IPS-15b (cell line): Measurements from ENCODE around the gene TRMT2B.
"Not testable (repeated sequence)": the region's sequence is repeated elsewhere in the genome, so short reads cannot be mapped to it uniquely, and the experiment has no call there.

Source experiments
- H3K27me3 ChIP-seq: one replicate; pipeline ENCODE4 v1.6.1; 2013; ENCODE audit warnings: low read length; ENCODE audit not compliant: control insufficient read depth, insufficient read depth
- H3K36me3 ChIP-seq: one replicate; pipeline ENCODE4 v1.6.1; 2013; ENCODE audit warnings: low read length; ENCODE audit not compliant: control insufficient read depth, insufficient read depth
- H3K4me1 ChIP-seq: one replicate; pipeline ENCODE4 v1.6.1; 2013; ENCODE audit warnings: mild to moderate bottlenecking, low read length; ENCODE audit not compliant: control insufficient read depth, insufficient read depth
- H3K4me3 ChIP-seq: one replicate; pipeline ENCODE4 v1.5.1; 2013; ENCODE audit warnings: low read depth, low read length
- H3K9ac ChIP-seq: one replicate; pipeline ENCODE4 v1.6.1; 2013; ENCODE audit warnings: low read depth, mild to moderate bottlenecking, low read length
- H3K9me3 ChIP-seq: one replicate; pipeline ENCODE4 v1.6.1; 2013; ENCODE audit warnings: mild to moderate bottlenecking, low read length; ENCODE audit not compliant: control insufficient read depth, insufficient read depth

Gene TRMT2B

DNA sequence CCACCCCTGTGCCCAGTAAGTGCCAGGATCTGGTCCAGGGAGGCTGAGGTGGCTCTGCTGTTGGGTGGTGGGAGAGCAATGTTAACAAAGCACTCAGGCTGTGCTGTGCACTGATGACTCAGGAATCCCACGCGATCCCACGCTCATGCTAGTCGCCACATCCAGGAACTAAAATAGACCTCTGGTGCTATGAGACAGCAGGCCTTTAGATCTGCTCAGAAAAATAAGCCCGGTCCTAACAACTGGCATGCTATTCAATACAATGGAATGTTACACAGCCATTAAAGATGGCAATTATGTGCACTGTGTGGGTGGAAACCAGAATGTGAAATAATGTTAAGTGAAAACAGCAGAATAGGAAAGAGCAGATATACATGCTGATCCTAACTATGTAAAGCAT lies 56.4 kb downstream of the TRMT2B start:
- no peaks in the 10 kb centered on the region for H3K4me1 ChIP-seq
- H3K4me3 ChIP-seq, result no peak overlapping the region
- H3K9ac ChIP-seq, result no peak overlapping the region

GRCh38 chrX:100994352-100995281 lies 57.3 kb downstream of the TRMT2B start:
- Histone ChIP-seq H3K4me3 (no peak overlapping the region), H3K9ac (no peak overlapping the region)

More for the DNA sequence above, 56.4 kb downstream of the TRMT2B start:
- no peaks in the 10 kb centered on the region for H3K27me3 ChIP-seq
- no peaks in the 10 kb centered on the region for H3K9me3 ChIP-seq
- H3K36me3 ChIP-seq, result no peaks in the 10 kb centered on the region

GRCh38 chrX:100990139-100990538 lies 61.8 kb downstream of the TRMT2B start:
- H3K36me3 ChIP-seq, result no peaks in the 10 kb centered on the region
- no peak overlapping the region for H3K4me3 ChIP-seq
- H3K9ac ChIP-seq, result no peak overlapping the region
- H3K27me3 ChIP-seq, result no peaks in the 10 kb centered on the region
- H3K4me1 ChIP-seq, result no peaks in the 10 kb centered on the region
- peaks cover 3% of the 10 kb centered on the region for H3K9me3 ChIP-seq

More at GRCh38 chrX:100994352-100995281, 57.3 kb downstream of the TRMT2B start:
- H3K4me1 ChIP-seq, result no peaks in the 10 kb centered on the region
- no peaks in the 10 kb centered on the region for H3K36me3 ChIP-seq
- no peaks in the 10 kb centered on the region for H3K9me3 ChIP-seq
- H3K27me3 ChIP-seq, result no peaks in the 10 kb centered on the region

- H3K9ac ChIP-seq, result no peak overlapping the region
- no peaks in the 10 kb centered on the region for H3K27me3 ChIP-seq
- H3K36me3 ChIP-seq, result no peaks in the 10 kb centered on the region
- H3K4me1 ChIP-seq, result no peaks in the 10 kb centered on the region
- H3K9me3 ChIP-seq, result peaks cover 3% of the 10 kb centered on the region
- H3K4me3 ChIP-seq, result no peak overlapping the region
Observed at GRCh38 chrX:100984818-100985217, 67.1 kb downstream of the TRMT2B start.

- H3K27me3 ChIP-seq, H3K4me3 ChIP-seq, H3K9ac ChIP-seq, H3K9me3 ChIP-seq, H3K36me3 ChIP-seq, H3K4me1 ChIP-seq: not testable (repeated sequence)
Observed at GRCh38 chrX:100981498-100981845, 70.4 kb downstream of the TRMT2B start.

DNA sequence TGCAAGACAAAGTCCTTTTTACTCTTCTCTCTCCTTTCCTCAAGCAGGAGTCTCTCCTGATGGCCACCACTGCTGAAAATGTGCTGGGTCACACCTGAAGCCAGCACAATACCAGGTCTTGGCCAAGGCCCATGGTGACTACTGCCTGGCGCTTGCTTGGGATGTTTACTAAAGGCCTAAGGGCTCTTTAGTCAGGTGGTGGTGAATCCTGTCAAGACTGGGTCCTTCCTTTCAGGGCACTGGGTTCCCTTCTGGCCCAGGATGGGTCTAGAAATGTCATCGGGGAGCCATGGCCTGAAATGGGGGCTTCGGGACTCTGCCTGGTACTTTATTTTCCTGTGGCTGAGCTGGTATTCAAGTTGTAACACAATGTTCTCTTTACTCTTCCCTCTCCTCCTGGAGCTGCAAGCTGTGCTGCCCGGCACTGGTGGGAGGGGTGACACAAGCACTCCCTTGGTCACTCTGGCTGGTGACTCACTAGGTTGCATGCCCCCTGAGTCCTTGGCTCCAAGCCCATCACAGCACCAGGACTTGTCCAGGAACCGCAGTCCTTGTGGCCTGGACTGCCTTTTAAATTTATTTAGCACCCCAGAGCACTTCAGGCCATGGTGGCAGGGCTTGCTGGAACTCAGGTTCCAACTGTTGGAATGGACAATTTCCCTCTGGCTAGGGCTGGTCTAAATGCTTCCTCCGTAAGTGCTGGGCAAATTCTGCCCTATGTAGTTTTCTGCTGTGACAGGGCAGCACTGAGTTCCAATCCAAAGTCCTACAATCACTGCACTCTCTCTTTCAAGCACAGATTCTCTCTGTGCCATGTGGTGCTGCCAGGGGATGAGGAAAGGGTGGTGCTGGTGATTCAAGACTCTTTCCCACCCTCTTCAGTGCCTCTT lies 71.1 kb downstream of the TRMT2B start:
- Histone ChIP-seq H3K4me1 (no peaks in the 10 kb centered on the region), H3K9ac (no peak overlapping the region), H3K27me3 (no peaks in the 10 kb centered on the region), H3K9me3 (no peaks in the 10 kb centered on the region), H3K4me3 (no peak overlapping the region), H3K36me3 (no peaks in the 10 kb centered on the region)

- Histone ChIP-seq H3K9me3 (no peaks in the 10 kb centered on the region), H3K36me3 (no peaks in the 10 kb centered on the region), H3K9ac (no peak overlapping the region), H3K4me1 (no peaks in the 10 kb centered on the region), H3K27me3 (no peaks in the 10 kb centered on the region), H3K4me3 (no peak overlapping the region)
Observed at GRCh38 chrX:100979881-100980607, 71.9 kb downstream of the TRMT2B start.

DNA sequence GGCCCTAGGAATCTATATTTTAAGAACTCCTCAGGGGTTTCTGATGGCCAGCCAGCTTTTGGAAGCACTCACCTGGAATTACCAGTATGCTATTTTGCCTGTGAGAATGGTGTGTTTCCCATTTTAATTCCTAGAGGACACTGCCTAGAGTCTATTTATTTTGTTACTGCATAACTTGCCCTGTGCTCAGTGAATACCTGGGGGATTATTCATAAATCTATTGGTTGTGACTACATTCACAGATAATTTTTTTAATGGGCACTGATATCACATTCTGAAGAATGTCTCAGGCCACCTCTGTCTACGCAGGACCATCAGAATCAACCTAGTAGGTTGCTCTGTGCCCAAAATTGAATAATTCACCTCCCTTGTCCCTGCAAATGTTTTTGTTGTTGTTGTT lies 75.7 kb downstream of the TRMT2B start:
- H3K36me3 ChIP-seq, result no peaks in the 10 kb centered on the region
- H3K9me3 ChIP-seq, result no peaks in the 10 kb centered on the region
- H3K4me3 ChIP-seq, result no peak overlapping the region
- no peak overlapping the region for H3K9ac ChIP-seq
- no peaks in the 10 kb centered on the region for H3K27me3 ChIP-seq
- no peaks in the 10 kb centered on the region for H3K4me1 ChIP-seq

DNA sequence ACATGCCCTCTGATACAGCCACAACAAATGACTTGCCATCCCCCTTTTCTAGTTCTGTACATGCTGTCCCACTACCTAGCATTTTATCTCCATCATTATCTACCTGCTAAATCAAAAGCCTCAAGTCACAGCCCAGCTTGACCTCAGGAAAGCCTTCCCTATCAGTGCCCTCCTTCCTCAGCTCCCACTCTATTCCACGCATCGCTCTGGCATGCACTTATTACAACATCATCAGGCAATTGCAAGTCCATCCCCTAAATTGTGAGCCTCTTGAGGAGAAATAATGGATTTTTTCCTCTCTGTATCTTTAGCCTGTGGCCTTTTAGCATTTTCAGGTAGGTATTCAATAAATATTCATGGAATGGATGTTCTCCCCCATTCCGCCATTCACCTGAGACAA lies 76.7 kb downstream of the TRMT2B start:
- Histone ChIP-seq H3K4me3 (no peak overlapping the region), H3K9me3 (no peaks in the 10 kb centered on the region), H3K9ac (no peak overlapping the region), H3K36me3 (no peaks in the 10 kb centered on the region), H3K4me1 (no peaks in the 10 kb centered on the region), H3K27me3 (no peaks in the 10 kb centered on the region)

GRCh38 chrX:100973411-100973810 lies 78.5 kb downstream of the TRMT2B start:
- H3K36me3 ChIP-seq, result no peaks in the 10 kb centered on the region
- no peaks in the 10 kb centered on the region for H3K9me3 ChIP-seq
- H3K27me3 ChIP-seq, result no peaks in the 10 kb centered on the region
- H3K4me3 ChIP-seq, result no peak overlapping the region
- H3K4me1 ChIP-seq, result no peaks in the 10 kb centered on the region
- no peak overlapping the region for H3K9ac ChIP-seq

GRCh38 chrX:100969936-100970335 lies 82.0 kb downstream of the TRMT2B start:
- H3K36me3 ChIP-seq, result no peaks in the 10 kb centered on the region
- no peaks in the 10 kb centered on the region for H3K9me3 ChIP-seq
- H3K4me3 ChIP-seq, result no peak overlapping the region
- H3K27me3 ChIP-seq, result no peaks in the 10 kb centered on the region
- no peak overlapping the region for H3K9ac ChIP-seq
- H3K4me1 ChIP-seq, result no peaks in the 10 kb centered on the region
